ENCODE data around the gene TMEM127. TPM values are rescaled to one million over a fixed set of nuclear protein-coding genes. Genes with fewer than 3 reads are reported as not detected.

Gene TMEM127
- total RNA-seq, 1 experiment from 2014 or later = 31.5 TPM

GRCh38 chr2:96240341-96241038 is 25.3 kb downstream of the TMEM127 start:
- no TSS peak for BruUV-seq (replicated peaks)
- no peaks in the 10 kb centered on the region for H3K27me3 Mint-ChIP-seq (ENCODE audit: insufficient read depth, unreplicated experiment)
- intact Hi-C loops (cut with micrococcal nuclease) = no loop called here
- peaks cover 5% of the 10 kb centered on the region for H3K4me1 Mint-ChIP-seq (ENCODE audit: insufficient read depth, unreplicated experiment)
- no peak overlapping the region for H3K27ac Mint-ChIP-seq (ENCODE audit: low read depth, unreplicated experiment)
- POLR2A ChIA-PET = interaction anchor here (0.6 to 3.6 kb wide), 6 partner anchors 9 to 499 kb away, joined by 3 to 28 read pairs (median 4); partner anchors contain the start of gene STARD7
- CTCF ChIA-PET = interaction anchor here (1.3 to 1.9 kb wide), 4 partner anchors 19 to 248 kb away, joined by 4 to 10 read pairs (median 4); partner anchors contain the start of gene STARD7
- H3K9me3 Mint-ChIP-seq (ENCODE audit: unreplicated experiment) = no peaks in the 10 kb centered on the region
- no peak for TF ChIP-seq CTCF (IDR thresholded peaks at IDR 0.05; ENCODE audit: unreplicated experiment)
- DNase-seq (ENCODE audit: unreplicated experiment) = no peak
- no peak overlapping the region for H3K4me3 Mint-ChIP-seq (ENCODE audit: unreplicated experiment)
- H3K36me3 Mint-ChIP-seq (ENCODE audit: insufficient read depth, unreplicated experiment) = peaks cover 18% of the 10 kb centered on the region

- Mint-ChIP-seq H3K9me3 (ENCODE audit: unreplicated experiment) (no peaks in the 10 kb centered on the region), H3K4me3 (ENCODE audit: unreplicated experiment) (no peak overlapping the region), H3K4me1 (ENCODE audit: insufficient read depth, unreplicated experiment) (peaks cover 5% of the 10 kb centered on the region), H3K27ac (ENCODE audit: low read depth, unreplicated experiment) (no peak overlapping the region), H3K36me3 (ENCODE audit: insufficient read depth, unreplicated experiment) (peaks cover 18% of the 10 kb centered on the region), H3K27me3 (ENCODE audit: insufficient read depth, unreplicated experiment) (no peaks in the 10 kb centered on the region)
- intact Hi-C loops (cut with micrococcal nuclease) = no loop called here
- ChIA-PET POLR2A (interaction anchor here (1.7 to 3.6 kb wide), 3 partner anchors 11 to 31 kb away, joined by 4 to 28 read pairs (median 20); partner anchors contain the start of gene STARD7), CTCF (interaction anchor here (0.5 to 1.9 kb wide), 6 partner anchors 19 to 539 kb away, joined by 3 to 10 read pairs (median 4); partner anchors contain the start of gene STARD7)
- TF ChIP-seq CTCF (IDR thresholded peaks at IDR 0.05; ENCODE audit: unreplicated experiment) = no peak
- DNase-seq (ENCODE audit: unreplicated experiment) = no peak
- no TSS peak for BruUV-seq (replicated peaks)
Observed at GRCh38 chr2:96239745-96240264, 26.0 kb downstream of the TMEM127 start.

GRCh38 chr2:96239091-96239490 is 26.7 kb downstream of the TMEM127 start:
- ChIA-PET POLR2A (interaction anchor here (0.7 to 3.6 kb wide), 4 partner anchors 10 to 82 kb away, joined by 4 to 28 read pairs (median 12); partner anchors contain the start of gene STARD7), CTCF (interaction anchor here (0.5 to 1.9 kb wide), 6 partner anchors 18 to 281 kb away, joined by 3 to 10 read pairs (median 4); partner anchors contain the start of gene STARD7)
- Mint-ChIP-seq H3K27ac (ENCODE audit: low read depth, unreplicated experiment) (no peak overlapping the region), H3K9me3 (ENCODE audit: unreplicated experiment) (no peaks in the 10 kb centered on the region), H3K27me3 (ENCODE audit: insufficient read depth, unreplicated experiment) (no peaks in the 10 kb centered on the region), H3K4me3 (ENCODE audit: unreplicated experiment) (no peak overlapping the region), H3K4me1 (ENCODE audit: insufficient read depth, unreplicated experiment) (peaks cover 5% of the 10 kb centered on the region), H3K36me3 (ENCODE audit: insufficient read depth, unreplicated experiment) (peaks cover 18% of the 10 kb centered on the region)
- no TSS peak for BruUV-seq (replicated peaks)
- intact Hi-C loops (cut with micrococcal nuclease) = no loop called here
- no peak for DNase-seq (ENCODE audit: unreplicated experiment)
- TF ChIP-seq CTCF (IDR thresholded peaks at IDR 0.05; ENCODE audit: unreplicated experiment) = no peak

- DNase-seq (ENCODE audit: unreplicated experiment) = no peak
- intact Hi-C loops (cut with micrococcal nuclease) = no loop called here
- Mint-ChIP-seq H3K4me1 (ENCODE audit: insufficient read depth, unreplicated experiment) (peaks cover 5% of the 10 kb centered on the region), H3K36me3 (ENCODE audit: insufficient read depth, unreplicated experiment) (peaks cover 14% of the 10 kb centered on the region), H3K9me3 (ENCODE audit: unreplicated experiment) (no peaks in the 10 kb centered on the region), H3K27ac (ENCODE audit: low read depth, unreplicated experiment) (no peak overlapping the region), H3K27me3 (ENCODE audit: insufficient read depth, unreplicated experiment) (no peaks in the 10 kb centered on the region), H3K4me3 (ENCODE audit: unreplicated experiment) (no peak overlapping the region)
- ChIA-PET CTCF (interaction anchor here (0.6 to 0.9 kb wide), 2 partner anchors 9 to 19 kb away, joined by 3 read pairs; no protein-coding TSS in a partner anchor), POLR2A (interaction anchor here (0.7 to 1.7 kb wide), 2 partner anchors 9 to 339 kb away, joined by 3 to 4 read pairs; no protein-coding TSS in a partner anchor)
- TF ChIP-seq CTCF (IDR thresholded peaks at IDR 0.05; ENCODE audit: unreplicated experiment) = no peak
- no TSS peak for BruUV-seq (replicated peaks)
Observed at GRCh38 chr2:96238266-96238665, 27.5 kb downstream of the TMEM127 start.

Data from MCF 10A (cell line).